ENCODE results near the gene ECM1. TPM values are rescaled to one million over a fixed set of nuclear protein-coding genes. Genes with fewer than 3 reads are reported as not detected.

ECM1 gene
- total RNA-seq, 1 donor from 2014 or later: 31.5 TPM

DNA sequence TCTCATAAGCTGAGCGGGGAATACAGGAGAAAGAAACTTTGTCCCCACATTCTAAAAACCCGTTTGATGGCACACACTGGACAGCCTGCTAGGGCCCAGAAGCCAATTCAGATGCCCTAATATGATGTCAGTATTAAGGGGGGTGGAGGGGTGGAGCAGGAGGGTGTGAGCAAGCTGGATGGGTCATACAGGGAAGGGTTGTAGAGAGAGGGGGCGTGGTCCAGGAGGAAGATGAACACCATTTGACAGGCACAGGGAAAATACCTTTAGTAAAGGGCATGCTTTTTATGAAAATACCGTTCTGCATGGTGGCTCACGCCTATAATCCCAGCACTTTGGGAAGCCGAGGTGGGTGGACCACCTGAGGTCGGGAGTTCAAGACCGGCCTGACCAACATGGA lies 14.7 kb upstream of the ECM1 start:
- Mint-ChIP-seq H3K36me3 (peaks cover 22% of the 10 kb centered on the region), H3K4me1 (ENCODE audit: unreplicated experiment) (peaks cover 4% of the 10 kb centered on the region), H3K27me3 (no peaks in the 10 kb centered on the region), H3K9me3 (no peaks in the 10 kb centered on the region), H3K4me3 (no peak overlapping the region), H3K27ac (no peak overlapping the region)
- no peak for DNase-seq (ENCODE audit: extremely low spot score, unreplicated experiment)
- no peak for TF ChIP-seq CTCF (conservative IDR thresholded peaks at IDR 0.05)

GRCh38 chr1:150498342-150498741 lies 9.6 kb upstream of the ECM1 start:
- Mint-ChIP-seq H3K4me1 (ENCODE audit: unreplicated experiment) (no peaks in the 10 kb centered on the region), H3K4me3 (no peak overlapping the region), H3K36me3 (peaks cover 30% of the 10 kb centered on the region), H3K27me3 (no peaks in the 10 kb centered on the region), H3K9me3 (no peaks in the 10 kb centered on the region), H3K27ac (no peak overlapping the region)
- no peak for TF ChIP-seq CTCF (conservative IDR thresholded peaks at IDR 0.05)
- DNase-seq (ENCODE audit: extremely low spot score, unreplicated experiment): no peak

DNA sequence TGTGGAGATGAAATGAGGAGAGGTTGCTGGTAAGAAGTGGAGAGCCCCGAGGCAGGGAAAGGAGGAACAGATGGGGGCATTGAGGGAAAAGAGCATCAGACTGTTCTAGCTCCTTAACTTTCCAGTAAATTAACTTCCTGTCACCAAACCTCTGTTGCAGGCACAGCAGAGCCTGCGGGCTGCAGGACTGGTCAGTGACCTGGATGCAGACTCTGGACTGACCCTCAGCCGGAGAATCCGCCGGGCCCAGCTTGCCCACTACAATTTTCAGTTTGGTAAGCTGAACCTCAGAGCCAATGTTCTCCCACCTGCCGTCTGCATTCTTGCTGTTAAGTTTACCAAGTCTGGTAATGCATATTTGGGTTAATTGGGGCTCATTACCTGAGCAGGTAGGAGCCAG lies 2.5 kb upstream of the ECM1 start:
- H3K4me3 Mint-ChIP-seq: no peak overlapping the region
- H3K27ac Mint-ChIP-seq: no peak overlapping the region
- H3K9me3 Mint-ChIP-seq: no peaks in the 10 kb centered on the region
- TF ChIP-seq CTCF (conservative IDR thresholded peaks at IDR 0.05): no peak
- no peak for DNase-seq (ENCODE audit: extremely low spot score, unreplicated experiment)
- H3K36me3 Mint-ChIP-seq: peaks cover 30% of the 10 kb centered on the region
- no peaks in the 10 kb centered on the region for H3K27me3 Mint-ChIP-seq
- peaks cover 25% of the 10 kb centered on the region for H3K4me1 Mint-ChIP-seq (ENCODE audit: unreplicated experiment)

DNA sequence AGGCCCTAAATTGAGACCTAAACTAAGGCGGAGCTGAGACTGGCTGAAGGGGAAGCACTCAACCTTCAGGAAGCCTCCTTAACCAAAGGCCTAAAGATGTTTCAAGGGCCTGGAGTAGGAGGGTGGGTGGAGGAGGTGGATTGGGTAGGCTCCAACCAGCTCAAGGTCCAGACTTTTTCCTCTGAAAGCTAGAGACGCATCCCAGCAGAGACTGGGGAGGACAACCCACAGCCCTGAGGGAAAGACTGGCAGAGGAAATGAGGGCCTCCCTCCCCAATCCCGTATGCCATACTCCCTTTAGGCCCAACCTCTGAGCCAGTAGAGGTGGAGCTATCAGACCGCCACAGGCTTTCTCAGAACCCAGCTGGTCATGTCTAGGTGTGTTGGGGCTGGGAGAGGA lies 1.1 kb downstream of the ECM1 start:
- no peak for DNase-seq (ENCODE audit: extremely low spot score, unreplicated experiment)
- Mint-ChIP-seq H3K4me1 (ENCODE audit: unreplicated experiment) (peaks cover 30% of the 10 kb centered on the region), H3K36me3 (peaks cover 34% of the 10 kb centered on the region), H3K4me3 (no peak overlapping the region), H3K9me3 (no peaks in the 10 kb centered on the region), H3K27ac (peak overlapping the region; percentile 41), H3K27me3 (no peaks in the 10 kb centered on the region)
- TF ChIP-seq CTCF (conservative IDR thresholded peaks at IDR 0.05): no peak

GRCh38 chr1:150511551-150511950 lies 3.6 kb downstream of the ECM1 start:
- H3K4me3 Mint-ChIP-seq: peak overlapping the region; percentile 40
- no peaks in the 10 kb centered on the region for H3K27me3 Mint-ChIP-seq
- H3K36me3 Mint-ChIP-seq: peaks cover 28% of the 10 kb centered on the region
- H3K27ac Mint-ChIP-seq: no peak overlapping the region
- TF ChIP-seq CTCF (conservative IDR thresholded peaks at IDR 0.05): no peak
- no peaks in the 10 kb centered on the region for H3K9me3 Mint-ChIP-seq
- DNase-seq (ENCODE audit: extremely low spot score, unreplicated experiment): no peak
- H3K4me1 Mint-ChIP-seq (ENCODE audit: unreplicated experiment): peaks cover 28% of the 10 kb centered on the region

Measured in type B pancreatic cell (in vitro differentiated cells).